ENCODE measurements around the gene TMEM11. TPM values are rescaled to one million over a fixed set of nuclear protein-coding genes. Genes with fewer than 3 reads are reported as not detected.

Gene TMEM11
- total and polyA plus RNA-seq, 4 experiments from 2014 or later, result 18.6 to 38.6 (median 28.7) TPM

GRCh38 chr17:21149621-21150020 lies 64.3 kb downstream of the TMEM11 start:
- peaks cover 1 to 27% (median 10%) of the 10 kb centered on the region in 8 donors for H3K9me3 Mint-ChIP-seq
- H3K4me3 ChIP-seq (ENCODE audit: low read length in 2 of 2), result no peak overlapping the region
- peaks cover 0 to 4% (median 1%) of the 10 kb centered on the region in 4 donors for H3K4me1 Mint-ChIP-seq
- H3K27ac Mint-ChIP-seq, result no peak overlapping the region
- no peaks in the 10 kb centered on the region for H3K9me3 ChIP-seq (ENCODE audit: control insufficient read depth in 1 of 2, low read length in 2 of 2)
- peaks cover 13 to 31% of the 10 kb centered on the region in 2 donors for H3K36me3 Mint-ChIP-seq
- no peak overlapping the region for H3K27ac ChIP-seq (ENCODE audit: low read depth, low read length)
- CTCF ChIA-PET (ENCODE audit: partially characterized antibody), result no interaction called here
- no peaks in the 10 kb centered on the region for H3K4me1 ChIP-seq (ENCODE audit: insufficient read depth, low read length)
- H3K4me3 Mint-ChIP-seq, result no peak overlapping the region
- intact Hi-C loops (cut with micrococcal nuclease), result no loop called here
- no peaks in the 10 kb centered on the region for H3K27me3 ChIP-seq (ENCODE audit: insufficient read depth, low read length)
- POLR2A ChIA-PET (ENCODE audit: partially characterized antibody), result no interaction called here
- no peaks in the 10 kb centered on the region for H3K36me3 ChIP-seq (ENCODE audit: insufficient read depth, low read length)
- no peaks in the 10 kb centered on the region for H3K27me3 Mint-ChIP-seq
- DNase-seq, result no peak

Other genes with a start within 250 kb of the TMEM11 start
- gene USP22, start 171.2 kb downstream of the TMEM11 start, total RNA-seq, result 100 to 1,000 TPM; 135 to 140 TPM
- 10 to 100 TPM; 14.4 to 37.7 TPM for gene USP22, start 171.2 kb downstream of the TMEM11 start, polyA plus RNA-seq
- gene DHRS7B, start 87.2 kb downstream of the TMEM11 start, total RNA-seq, result 1 to 10 TPM; 8.2 to 9.5 TPM
- 10 to 100 TPM; 10.0 to 10.5 TPM for gene DHRS7B, start 87.2 kb downstream of the TMEM11 start, polyA plus RNA-seq
- gene NATD1, start 39.2 kb upstream of the TMEM11 start, total RNA-seq, result 10 to 100 TPM; 13.1 to 13.5 TPM
- gene NATD1, start 39.2 kb upstream of the TMEM11 start, polyA plus RNA-seq, result 1 to 10 TPM in 1 of 2 donors, under 1 TPM in 1; 0.32 to 2.3 TPM
- 10 to 100 TPM; 52.6 to 63.2 TPM for gene MAP2K3, start 70.5 kb upstream of the TMEM11 start, total RNA-seq
- 10 to 100 TPM; 48.5 to 88.9 TPM for gene MAP2K3, start 70.5 kb upstream of the TMEM11 start, polyA plus RNA-seq
- gene KCNJ12, start 162.2 kb upstream of the TMEM11 start, total RNA-seq, result not detected
- gene KCNJ12, start 162.2 kb upstream of the TMEM11 start, polyA plus RNA-seq, result not detected